ENCODE measurements around the gene CDC37.

The CDC37 gene

DNA sequence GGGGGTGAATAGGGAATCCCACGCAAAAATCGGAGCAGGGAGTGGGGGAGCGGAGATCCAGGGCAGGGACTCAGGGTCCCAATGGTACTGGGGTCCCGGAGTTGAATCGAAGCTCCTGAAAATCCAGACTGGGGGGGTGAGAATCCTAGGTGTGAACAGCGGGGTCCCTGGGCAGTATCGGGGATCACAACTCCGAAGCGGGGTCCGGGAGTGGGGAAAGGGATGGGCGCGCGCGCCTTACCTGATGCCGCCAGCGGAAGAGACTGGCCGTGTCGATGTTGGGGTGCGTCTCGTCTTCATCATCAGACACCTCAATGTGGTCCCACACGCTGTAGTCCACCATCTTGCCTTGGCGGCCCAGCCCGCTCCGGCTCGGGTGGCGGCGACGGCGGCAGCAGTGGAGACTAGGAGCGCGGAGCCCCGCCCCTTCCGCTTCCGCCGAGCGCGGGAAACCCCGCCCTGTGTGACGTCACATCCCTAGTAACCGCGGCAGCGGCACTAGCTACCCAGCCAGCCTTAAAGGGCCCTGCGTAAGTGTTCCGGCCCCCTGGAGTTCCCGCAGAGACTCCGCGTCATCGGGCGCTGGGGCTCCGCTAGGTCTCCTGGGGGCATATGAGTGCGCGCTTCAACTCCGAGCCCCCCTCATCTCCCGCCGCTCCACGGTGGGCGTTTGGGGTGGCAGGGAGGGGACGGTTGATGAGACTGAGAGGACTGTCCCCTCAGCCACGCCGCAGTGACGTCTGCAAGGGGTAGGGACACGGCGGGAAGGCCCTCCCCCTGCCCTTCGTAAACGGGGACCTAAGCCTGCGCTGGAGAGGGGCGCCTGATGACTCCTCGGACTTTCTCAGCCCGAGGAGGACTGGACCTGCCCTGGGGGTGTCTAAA, at the start of gene CDC37:
Gene CDC37 (minus strand): TSS at position 406 of the 885 bp plus-strand sequence. CDS start 63 bp downstream, at position 343.
- DNase-seq (ENCODE audit: low spot score): peak; percentile 96

DNA sequence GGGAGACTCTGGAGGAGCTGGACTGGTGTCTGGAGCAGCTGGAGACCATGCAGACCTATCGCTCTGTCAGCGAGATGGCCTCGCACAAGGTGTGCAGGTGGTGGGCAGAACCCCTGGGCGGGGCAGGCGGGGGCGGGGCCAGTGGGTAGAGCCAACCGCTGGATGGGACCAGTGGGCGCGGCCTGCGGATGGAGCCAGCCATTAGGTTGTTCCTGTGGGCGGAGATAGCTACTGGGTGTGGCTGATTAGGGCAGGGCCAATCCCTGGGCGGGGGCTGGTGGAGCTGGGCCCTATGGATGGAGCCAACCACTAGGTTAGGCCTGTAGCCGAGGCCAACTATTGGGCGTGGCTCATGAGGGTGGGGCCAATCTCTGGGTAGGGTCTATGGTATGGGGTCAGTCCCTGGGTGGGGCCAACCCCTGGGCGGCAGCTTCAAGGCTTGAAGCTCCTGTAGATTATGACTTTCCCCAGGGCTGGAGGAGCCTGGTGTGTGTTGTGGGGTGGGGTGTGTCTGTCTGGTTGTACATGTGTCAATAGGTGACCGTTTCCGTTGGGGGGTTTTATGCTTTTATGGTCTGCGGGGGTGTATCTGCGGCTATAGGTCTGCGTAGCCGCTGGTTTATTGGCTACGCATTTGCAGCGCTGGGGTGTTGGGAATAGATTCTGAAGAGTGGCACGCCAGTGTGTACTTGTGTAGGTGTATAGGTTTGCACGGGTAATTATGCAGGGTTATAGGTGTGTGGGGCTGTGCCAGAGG, 47.7 kb upstream of the CDC37 start:
- no peak for DNase-seq (ENCODE audit: low spot score)

GRCh38 chr19:10450191-10450852, 47.0 kb upstream of the CDC37 start:
- DNase-seq (ENCODE audit: low spot score): no peak

GRCh38 chr19:10449037-10449436, 45.7 kb upstream of the CDC37 start:
- no peak for DNase-seq (ENCODE audit: low spot score)

GRCh38 chr19:10442698-10443097, 39.4 kb upstream of the CDC37 start:
- DNase-seq (ENCODE audit: low spot score): no peak

DNA sequence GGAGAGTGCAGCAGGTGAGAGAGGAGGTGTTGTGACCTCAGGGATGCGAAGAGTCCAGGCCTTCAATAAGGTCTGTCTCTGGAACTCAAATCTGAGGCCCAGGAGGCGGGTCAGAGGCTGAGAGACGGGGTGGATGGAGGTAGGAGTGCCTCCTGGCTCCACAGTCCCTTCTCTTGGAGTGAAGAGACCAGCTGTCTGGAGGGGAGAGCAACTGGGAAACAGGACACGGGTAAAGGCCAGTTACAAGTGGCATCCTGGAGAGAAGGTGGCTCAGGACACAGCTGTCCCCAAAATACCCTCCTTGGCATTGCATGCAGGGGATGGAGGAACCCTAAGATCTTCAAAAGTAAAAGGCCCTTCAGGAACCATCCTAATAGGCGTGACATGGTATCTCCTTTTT, 36.2 kb upstream of the CDC37 start:
- no peak for DNase-seq (ENCODE audit: low spot score)

GRCh38 chr19:10433131-10433536, 29.8 kb upstream of the CDC37 start:
- DNase-seq (ENCODE audit: low spot score): peak; percentile 28

DNA sequence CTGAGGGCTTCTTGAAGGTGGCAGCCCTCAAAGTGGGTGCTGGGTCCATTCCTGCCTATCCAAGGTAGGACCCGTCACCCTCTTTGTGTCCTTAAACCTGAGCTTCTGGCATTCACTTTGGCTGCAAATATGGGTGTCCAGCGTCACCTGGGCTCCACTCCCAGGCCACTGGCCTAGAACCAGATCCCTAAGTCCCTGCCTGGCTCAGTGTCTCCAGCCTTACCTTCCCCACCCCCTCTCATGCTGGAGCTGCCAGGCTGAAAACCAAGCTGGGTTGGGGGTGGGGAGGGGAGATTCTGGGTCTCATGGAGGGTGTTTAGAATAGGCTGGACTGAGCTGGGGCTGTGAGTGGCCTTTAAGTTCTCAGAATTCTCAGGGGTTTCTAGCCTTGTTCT, 29.4 kb upstream of the CDC37 start:
- no peak for DNase-seq (ENCODE audit: low spot score)

- DNase-seq (ENCODE audit: low spot score): no peak
Observed at GRCh38 chr19:10431943-10432735, 28.8 kb upstream of the CDC37 start.

GRCh38 chr19:10431254-10431942, 28.1 kb upstream of the CDC37 start:
- peak; percentile 60 for DNase-seq (ENCODE audit: low spot score)

- no peak for DNase-seq (ENCODE audit: low spot score)
Observed at GRCh38 chr19:10430505-10431253, 27.3 kb upstream of the CDC37 start.

DNA sequence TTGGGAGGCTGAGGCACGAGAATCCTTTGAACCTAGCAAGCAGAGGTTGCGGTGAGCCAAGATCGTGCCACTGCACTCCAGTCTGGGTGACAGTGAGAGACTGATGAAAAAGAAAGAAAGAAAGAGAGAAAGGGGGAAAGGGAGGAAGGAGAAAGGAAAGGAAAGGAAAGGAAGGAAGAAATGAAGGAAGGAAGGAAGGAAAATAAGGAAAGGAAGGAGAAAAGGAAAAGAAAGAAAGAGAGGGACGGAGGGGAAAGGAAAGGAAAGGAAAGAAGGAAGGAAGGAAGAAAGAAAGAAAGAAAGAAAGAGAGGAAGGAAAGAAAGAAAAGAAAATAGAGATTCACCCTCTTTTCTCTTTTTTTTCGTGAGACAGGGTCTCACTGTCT, 25.6 kb upstream of the CDC37 start:
- no peak for DNase-seq (ENCODE audit: low spot score)

- no peak for DNase-seq (ENCODE audit: low spot score)
Observed at GRCh38 chr19:10427169-10427568, 23.8 kb upstream of the CDC37 start.

- peak; percentile 80 for DNase-seq (ENCODE audit: low spot score)
Observed at GRCh38 chr19:10424011-10424637, 20.8 kb upstream of the CDC37 start.

GRCh38 chr19:10422846-10423245, 19.5 kb upstream of the CDC37 start:
- DNase-seq (ENCODE audit: low spot score): no peak

DNA sequence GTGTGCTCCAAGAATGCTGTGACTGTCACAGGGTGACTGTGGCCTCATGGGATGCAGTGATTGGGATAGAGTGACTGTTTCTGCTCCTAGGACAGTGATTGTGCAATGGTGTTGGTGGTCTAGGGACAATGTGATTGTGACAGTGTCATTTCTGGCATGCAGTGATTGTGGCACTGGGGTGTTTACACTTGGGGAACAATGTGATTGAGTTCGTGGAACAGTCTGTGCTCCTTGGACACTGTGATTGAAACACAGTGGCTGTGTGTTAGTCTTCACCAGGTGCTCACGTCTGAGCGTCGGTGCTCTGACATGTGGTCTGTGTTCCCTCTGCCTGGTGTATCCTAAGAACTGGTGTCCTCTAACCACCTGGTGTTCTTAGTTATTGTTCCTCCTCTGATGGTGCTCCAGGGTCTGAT, 18.7 kb upstream of the CDC37 start:
- DNase-seq (ENCODE audit: low spot score): no peak

GRCh38 chr19:10421240-10422045, 18.1 kb upstream of the CDC37 start:
- no peak for DNase-seq (ENCODE audit: low spot score)

GRCh38 chr19:10420444-10421239, 17.3 kb upstream of the CDC37 start, which contains the start of gene PDE4A:
Gene PDE4A, plus strand, starts transcription at chr19:10420538. Its CDS starts 227 bp downstream, at chr19:10420765.
- peak; percentile 36 for DNase-seq (ENCODE audit: low spot score)
